HG02798 (cell line): ENCODE measurements around the gene MCRIP2.

Experiments
- ATAC-seq: cut with Tn5 transposase; IDR thresholded peaks from one replicate; pipeline ENCODE4 v1.9.1; 2021; ENCODE audit warnings: mild to moderate bottlenecking; ENCODE audit not compliant: unreplicated experiment, poor library complexity

Gene MCRIP2

DNA sequence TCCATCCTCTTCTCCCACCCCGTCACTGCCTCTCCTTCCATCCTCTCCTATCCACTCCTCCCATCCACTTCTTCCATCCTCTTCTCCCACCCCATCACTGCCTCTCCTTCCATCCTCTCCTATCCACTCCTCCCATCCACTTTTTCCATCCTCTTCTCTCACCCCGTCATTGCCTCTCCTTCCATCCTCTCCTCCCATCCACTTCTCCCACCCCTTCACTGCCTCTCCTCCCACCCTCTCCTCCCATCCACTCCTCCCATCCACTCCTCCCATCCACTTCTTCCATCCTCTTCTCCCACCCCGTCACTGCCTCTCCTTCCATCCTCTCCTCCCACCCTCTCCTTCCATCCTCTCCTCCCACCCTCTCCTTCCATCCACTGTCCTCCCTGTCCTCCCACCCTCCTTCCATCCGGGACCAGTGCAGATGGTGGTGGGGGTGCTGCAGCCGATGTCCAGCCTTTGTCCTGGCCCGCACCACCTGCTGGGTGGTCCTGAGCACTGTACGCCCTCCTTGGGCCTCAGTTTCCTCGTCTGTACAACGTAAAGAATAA lies 9.7 kb upstream of the MCRIP2 start:
- no peak for ATAC-seq

DNA sequence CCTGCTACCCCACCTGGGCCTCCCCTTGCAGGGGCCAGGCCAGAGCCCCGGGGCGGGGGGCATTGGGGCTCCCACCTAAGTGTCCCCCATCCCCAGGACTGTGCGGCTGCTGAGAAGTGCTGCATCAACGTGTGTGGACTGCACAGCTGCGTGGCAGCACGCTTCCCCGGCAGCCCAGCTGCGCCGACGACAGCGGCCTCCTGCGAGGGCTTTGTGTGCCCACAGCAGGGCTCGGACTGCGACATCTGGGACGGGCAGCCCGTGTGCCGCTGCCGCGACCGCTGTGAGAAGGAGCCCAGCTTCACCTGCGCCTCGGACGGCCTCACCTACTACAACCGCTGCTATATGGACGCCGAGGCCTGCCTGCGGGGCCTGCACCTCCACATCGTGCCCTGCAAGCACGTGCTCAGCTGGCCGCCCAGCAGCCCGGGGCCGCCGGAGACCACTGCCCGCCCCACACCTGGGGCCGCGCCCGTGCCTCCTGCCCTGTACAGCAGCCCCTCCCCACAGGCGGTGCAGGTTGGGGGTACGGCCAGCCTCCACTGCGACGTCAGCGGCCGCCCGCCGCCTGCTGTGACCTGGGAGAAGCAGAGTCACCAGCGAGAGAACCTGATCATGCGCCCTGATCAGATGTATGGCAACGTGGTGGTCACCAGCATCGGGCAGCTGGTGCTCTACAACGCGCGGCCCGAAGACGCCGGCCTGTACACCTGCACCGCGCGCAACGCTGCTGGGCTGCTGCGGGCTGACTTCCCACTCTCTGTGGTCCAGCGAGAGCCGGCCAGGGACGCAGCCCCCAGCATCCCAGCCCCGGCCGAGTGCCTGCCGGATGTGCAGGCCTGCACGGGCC lies 8.9 kb upstream of the MCRIP2 start:
- no peak for ATAC-seq

DNA sequence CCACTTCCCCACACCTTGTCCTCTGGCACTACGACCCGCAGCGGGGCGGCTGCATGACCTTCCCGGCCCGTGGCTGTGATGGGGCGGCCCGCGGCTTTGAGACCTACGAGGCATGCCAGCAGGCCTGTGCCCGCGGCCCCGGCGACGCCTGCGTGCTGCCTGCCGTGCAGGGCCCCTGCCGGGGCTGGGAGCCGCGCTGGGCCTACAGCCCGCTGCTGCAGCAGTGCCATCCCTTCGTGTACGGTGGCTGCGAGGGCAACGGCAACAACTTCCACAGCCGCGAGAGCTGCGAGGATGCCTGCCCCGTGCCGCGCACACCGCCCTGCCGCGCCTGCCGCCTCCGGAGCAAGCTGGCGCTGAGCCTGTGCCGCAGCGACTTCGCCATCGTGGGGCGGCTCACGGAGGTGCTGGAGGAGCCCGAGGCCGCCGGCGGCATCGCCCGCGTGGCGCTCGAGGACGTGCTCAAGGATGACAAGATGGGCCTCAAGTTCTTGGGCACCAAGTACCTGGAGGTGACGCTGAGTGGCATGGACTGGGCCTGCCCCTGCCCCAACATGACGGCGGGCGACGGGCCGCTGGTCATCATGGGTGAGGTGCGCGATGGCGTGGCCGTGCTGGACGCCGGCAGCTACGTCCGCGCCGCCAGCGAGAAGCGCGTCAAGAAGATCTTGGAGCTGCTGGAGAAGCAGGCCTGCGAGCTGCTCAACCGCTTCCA lies 8.1 kb upstream of the MCRIP2 start:
- ATAC-seq, result no peak

GRCh38 chr16:634051-634670 lies 7.5 kb upstream of the MCRIP2 start:
- ATAC-seq, result no peak

DNA sequence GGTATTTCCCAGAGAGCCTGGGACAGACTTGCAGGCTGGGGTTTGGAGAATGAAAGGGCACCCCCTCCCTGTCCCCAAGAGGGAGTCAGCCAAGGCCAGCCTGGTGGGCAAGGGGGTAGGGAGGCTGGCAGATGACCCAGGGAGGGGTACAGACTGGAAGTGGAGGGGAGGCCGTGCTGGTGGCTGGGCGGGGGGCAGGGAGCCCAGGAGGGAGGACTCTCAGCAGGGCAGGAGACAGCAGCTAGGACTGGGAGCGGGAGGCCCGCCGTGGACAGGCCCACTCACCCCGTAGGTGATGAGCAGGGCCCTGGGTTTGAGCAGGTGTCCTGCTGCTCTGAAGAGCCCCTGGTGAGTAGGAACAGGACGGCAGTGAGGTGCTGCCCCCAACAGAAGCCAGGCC lies 6.6 kb upstream of the MCRIP2 start:
- ATAC-seq, result no peak

DNA sequence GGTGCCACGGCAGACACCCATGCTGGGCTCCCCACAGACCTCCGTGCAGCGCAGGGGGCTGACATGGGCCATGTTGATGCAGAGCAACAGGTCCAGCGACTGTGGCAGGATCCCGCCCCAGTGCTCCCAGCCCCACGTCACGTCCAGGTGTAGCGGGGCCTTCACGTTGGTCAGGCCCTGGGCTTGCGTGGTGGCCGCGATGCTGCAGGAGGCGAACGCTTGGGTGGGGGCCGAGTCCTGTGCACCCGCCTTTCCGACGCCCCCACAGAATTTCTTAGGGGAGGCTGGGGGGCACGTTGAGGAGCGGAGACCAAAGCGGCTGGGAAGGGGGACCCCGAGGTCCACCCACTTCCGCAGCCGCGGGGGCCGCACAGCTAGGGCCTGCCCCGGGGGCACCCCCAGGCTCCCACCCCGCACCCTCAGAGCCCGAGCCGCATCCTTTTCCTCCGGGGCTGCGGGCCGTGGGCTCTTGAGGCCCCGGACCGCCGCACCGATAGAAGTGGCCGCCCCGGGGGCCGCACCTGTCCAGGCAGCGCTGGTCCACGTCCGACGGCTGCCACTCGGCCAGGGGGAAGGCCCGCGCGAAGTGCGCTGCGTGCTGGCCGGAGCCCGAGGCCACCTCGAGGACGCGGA lies 5.9 kb upstream of the MCRIP2 start:
- no peak for ATAC-seq

GRCh38 chr16:636206-637080 lies 5.2 kb upstream of the MCRIP2 start, which contains the start of gene METTL26:
Gene METTL26, minus strand, starts transcription at chr16:636305. Its CDS starts 15 bp downstream, at chr16:636290.
- peak; percentile 72 for ATAC-seq

- ATAC-seq, result no peak
Observed at GRCh38 chr16:637081-638018, 4.3 kb upstream of the MCRIP2 start.

DNA sequence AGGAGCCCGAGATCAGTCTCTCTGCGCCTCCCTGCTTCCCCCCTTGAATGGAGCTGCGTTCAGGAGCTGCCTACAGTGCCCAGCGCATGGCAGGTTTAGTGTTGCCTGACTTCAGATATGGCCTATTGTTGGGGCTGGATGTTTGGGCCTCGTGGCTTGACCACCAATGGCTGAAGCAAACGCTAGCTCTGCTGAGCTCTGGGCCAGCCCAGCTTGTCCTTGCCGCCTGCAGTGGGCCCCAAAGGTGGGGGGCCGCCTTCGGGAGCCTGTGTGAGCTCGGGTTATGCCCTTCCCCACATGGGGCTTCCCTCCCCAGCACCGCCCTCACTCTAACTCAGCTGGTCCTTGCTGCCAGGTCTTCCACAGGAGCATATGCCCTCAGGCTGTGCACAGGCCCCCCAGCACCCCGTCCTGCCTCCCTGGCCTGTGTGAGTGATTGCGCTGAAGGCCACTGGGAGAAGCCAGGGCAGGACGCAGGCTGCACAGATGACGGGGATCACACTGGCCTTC lies 3.5 kb upstream of the MCRIP2 start:
- no peak for ATAC-seq

GRCh38 chr16:638836-639235 lies 2.8 kb upstream of the MCRIP2 start:
- no peak for ATAC-seq

DNA sequence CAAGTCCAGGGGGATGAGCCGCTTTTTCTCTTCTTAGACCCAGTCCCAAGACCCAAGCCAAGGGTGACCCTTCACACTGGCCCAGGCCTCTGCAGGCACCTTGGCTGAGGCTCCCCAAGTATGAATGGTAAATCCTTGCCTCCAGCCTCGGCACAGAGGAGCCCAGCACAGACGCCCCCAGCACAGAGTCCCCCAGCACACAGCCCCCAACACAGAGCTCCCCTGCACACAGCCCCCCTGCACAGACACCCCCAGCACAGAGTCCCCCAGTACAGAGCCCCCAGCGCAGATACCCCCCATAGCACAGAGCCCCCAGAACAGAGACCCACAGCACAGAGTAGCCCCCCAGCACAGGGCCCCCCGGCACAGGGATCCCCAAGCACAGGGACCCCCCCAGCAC lies 1.0 kb upstream of the MCRIP2 start:
- no peak for ATAC-seq

DNA sequence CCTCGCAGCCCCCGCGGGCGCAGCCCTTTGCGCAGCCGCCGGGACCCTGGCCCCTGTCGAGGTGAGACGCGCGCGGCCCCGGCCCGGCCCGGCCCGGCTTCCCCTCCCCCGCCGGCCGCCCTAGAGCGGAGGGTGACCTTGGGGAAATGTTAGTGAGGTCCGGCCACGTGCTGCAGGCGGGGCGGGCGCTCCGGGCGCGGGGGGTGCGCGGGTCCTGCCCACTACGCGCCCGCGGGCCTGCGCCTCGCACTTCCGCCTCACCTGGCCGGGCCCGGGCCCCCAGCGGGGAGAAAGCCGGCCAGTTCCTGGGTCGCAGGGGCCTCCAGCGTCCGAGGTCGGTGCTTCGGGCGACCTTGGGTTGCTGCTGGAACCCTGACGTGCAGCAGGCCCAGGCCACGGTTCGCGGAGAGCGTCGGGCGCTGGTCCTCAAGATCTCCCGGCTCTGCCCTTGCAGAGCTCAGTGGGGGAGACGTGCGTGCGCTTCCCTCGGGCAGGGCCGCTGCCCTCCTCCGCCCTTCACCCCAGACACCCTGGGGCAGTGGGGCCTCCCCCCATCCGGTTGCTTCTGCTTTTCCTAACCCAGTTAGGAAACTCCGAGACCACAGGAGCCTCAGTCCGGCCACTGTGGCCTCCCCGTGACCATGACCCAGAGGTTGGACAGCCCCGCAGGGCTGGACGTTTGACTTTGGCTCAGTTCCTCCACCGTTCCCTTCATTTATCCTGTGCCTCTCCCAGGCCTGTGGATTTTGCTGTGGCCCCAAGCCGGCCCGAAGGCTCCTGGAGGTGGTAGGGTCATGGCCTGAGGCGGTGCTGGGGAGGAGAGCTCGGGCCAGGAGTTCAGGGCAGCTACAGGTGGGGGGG lies 791 bp downstream of the MCRIP2 start:
- peak; percentile 46 for ATAC-seq

DNA sequence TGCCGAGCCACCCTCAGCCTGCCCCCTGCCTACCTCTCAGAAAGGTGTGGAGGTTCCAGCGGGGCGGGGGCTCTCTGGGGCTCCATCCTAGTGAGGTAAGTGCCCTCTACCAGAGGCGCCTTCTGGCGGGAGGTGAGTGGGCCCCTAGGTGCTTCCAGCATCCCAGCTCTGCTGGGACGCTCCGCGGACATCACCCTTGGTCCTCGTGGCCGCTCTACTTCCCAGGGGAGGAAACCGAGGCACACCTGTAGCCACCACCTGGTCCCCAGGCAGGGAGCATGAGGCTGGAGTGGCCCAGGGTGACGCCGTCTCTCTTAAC lies 1.4 kb downstream of the MCRIP2 start:
- ATAC-seq, result no peak

DNA sequence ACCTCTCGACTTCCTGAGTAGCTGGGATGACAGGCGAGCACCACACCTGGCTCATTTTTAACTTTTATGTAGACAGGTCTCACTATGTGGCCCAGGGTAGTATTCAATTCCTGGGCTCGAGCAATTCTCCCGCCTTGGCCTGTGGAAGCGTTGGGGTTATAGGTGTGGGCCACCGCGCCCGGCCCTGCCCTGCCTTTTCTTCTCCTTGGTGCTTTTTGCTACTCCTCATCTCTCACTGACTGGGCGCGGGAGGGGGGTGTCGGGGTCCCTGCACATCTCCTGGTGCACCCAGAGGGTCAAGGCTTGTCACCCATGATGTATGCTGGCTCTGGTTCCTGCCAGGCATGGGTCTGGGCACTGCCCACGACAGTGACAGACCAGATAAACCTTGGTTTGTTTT lies 2.9 kb downstream of the MCRIP2 start:
- ATAC-seq, result no peak

GRCh38 chr16:645852-646678 lies 4.4 kb downstream of the MCRIP2 start:
- no peak for ATAC-seq

- ATAC-seq, result no peak
Observed at GRCh38 chr16:646679-647172, 5.1 kb downstream of the MCRIP2 start.
